GM23338 (cell line): ENCODE data around the gene CD180. TPM values are rescaled to one million over a fixed set of nuclear protein-coding genes. Genes with fewer than 3 reads are reported as not detected.

Source experiments
- ATAC-seq: fragments of 200-7000 bp; cut with Tn5 transposase; 3 replicates; pipeline ENCODE4 v1.9.1; 2020
- DNase-seq: peaks from one replicate; pipeline ENCODE4 v3.0.0-alpha.2; 2015; ENCODE audit warnings: low spot score
- H2AFZ ChIP-seq: fragments of 200-600 bp; sonication (generic); 2 replicates; pipeline ENCODE4 v1.8.0; 2016; ENCODE audit warnings: antibody characterized with exemption, mild to moderate bottlenecking, moderate library complexity
- H3F3A ChIP-seq: fragments of 200-600 bp; sonication (generic); replicated peaks from 2 replicates; pipeline ENCODE4 v1.8.0; 2017; ENCODE audit warnings: antibody characterized with exemption, mixed run types, low read depth
- H3K27ac ChIP-seq: fragments of 200-600 bp; sonication (generic); 2 replicates; pipeline ENCODE4 v1.6.1; 2016; ENCODE audit warnings: low read depth
- H3K27me3 ChIP-seq: fragments of 200-600 bp; sonication (generic); 2 replicates; pipeline ENCODE4 v1.8.0; 2016; ENCODE audit warnings: mild to moderate bottlenecking, mixed run types, moderate library complexity; ENCODE audit not compliant: insufficient read depth
- H3K36me3 ChIP-seq: fragments of 200-600 bp; sonication (generic); 2 replicates; pipeline ENCODE4 v1.8.0; 2016; ENCODE audit warnings: mild to moderate bottlenecking; ENCODE audit not compliant: insufficient read depth
- H3K4me1 ChIP-seq: fragments of 200-600 bp; sonication (generic); 2 replicates; pipeline ENCODE4 v1.8.0; 2016; ENCODE audit warnings: mild to moderate bottlenecking, moderate library complexity; ENCODE audit not compliant: insufficient read depth
- H3K4me2 ChIP-seq: fragments of 200-600 bp; sonication (generic); 2 replicates; pipeline ENCODE4 v1.7.1; 2017; ENCODE audit warnings: mixed run types
- H3K4me3 ChIP-seq: fragments of 200-600 bp; sonication (generic); 2 replicates; pipeline ENCODE4 v1.6.1; 2016; ENCODE audit warnings: mixed run types
- H3K79me2 ChIP-seq: fragments of 200-600 bp; sonication (generic); replicated peaks from 2 replicates; pipeline ENCODE4 v1.8.0; 2017; ENCODE audit warnings: mild to moderate bottlenecking; ENCODE audit not compliant: insufficient read depth
- H3K9me2 ChIP-seq: fragments of 200-600 bp; sonication (generic); 2 replicates; pipeline ENCODE4 v1.8.0; 2017; ENCODE audit not compliant: insufficient read depth
- H4K20me1 ChIP-seq: fragments of 200-600 bp; sonication (generic); replicated peaks from 2 replicates; pipeline ENCODE4 v1.8.0; 2017; ENCODE audit warnings: mild to moderate bottlenecking; ENCODE audit not compliant: insufficient read depth
- H3K27ac Mint-ChIP-seq: 2 replicates; pipeline ENCODE4 v1.8.0; 2020; ENCODE audit warnings: inconsistent platforms, mild to moderate bottlenecking, moderate library complexity, mixed read lengths
- H3K27me3 Mint-ChIP-seq: 3 replicates; pipeline ENCODE4 v1.8.0; 2022; ENCODE audit warnings: low read depth, mild to moderate bottlenecking, moderate library complexity, mixed read lengths, inconsistent platforms; ENCODE audit not compliant: insufficient read depth, poor library complexity
- H3K36me3 Mint-ChIP-seq: 3 replicates; pipeline ENCODE4 v1.8.0; 2021; ENCODE audit warnings: low read depth, mild to moderate bottlenecking, inconsistent platforms, moderate library complexity, mixed read lengths
- H3K4me1 Mint-ChIP-seq: 3 replicates; pipeline ENCODE4 v1.8.0; 2020; ENCODE audit warnings: mild to moderate bottlenecking, inconsistent platforms, mixed read lengths
- H3K4me3 Mint-ChIP-seq: 3 replicates; pipeline ENCODE4 v1.8.0; 2021; ENCODE audit warnings: moderate library complexity, mild to moderate bottlenecking, inconsistent platforms, mixed read lengths
- H3K9me3 Mint-ChIP-seq: 3 replicates; pipeline ENCODE4 v1.8.0; 2020; ENCODE audit warnings: moderate library complexity, mild to moderate bottlenecking, inconsistent platforms, mixed read lengths
- CTCF ChIP-seq, 2 experiments: fragments of 200-600 bp in 1 of 2; sonication (generic) in 1 of 2; conservative IDR thresholded peaks; 2 replicates each; pipeline versions ENCODE4 v1.5.1 to v1.6.1; 2016 to 2017; ENCODE audit warnings: antibody characterized with exemption in 2 of 2, low read depth in 2 of 2, mild to moderate bottlenecking in 2 of 2, moderate library complexity in 1 of 2
- EZH2 ChIP-seq: fragments of 200-600 bp; sonication (generic); IDR thresholded peaks from one replicate; pipeline ENCODE4 v1.8.0; 2017; ENCODE audit warnings: antibody characterized with exemption, mild to moderate bottlenecking, low read depth; ENCODE audit not compliant: unreplicated experiment
- EZH2phosphoT487 ChIP-seq: fragments of 200-600 bp; sonication (generic); IDR thresholded peaks from one replicate; pipeline ENCODE4 v1.8.1; 2018; ENCODE audit warnings: antibody characterized with exemption; ENCODE audit not compliant: unreplicated experiment
- NANOG ChIP-seq: IDR thresholded peaks from 2 replicates; pipeline ENCODE4 v1.6.1; 2016; ENCODE audit warnings: antibody characterized with exemption, borderline replicate concordance
- POLR2AphosphoS5 ChIP-seq: IDR thresholded peaks from 2 replicates; pipeline ENCODE4 v1.6.1; 2016; ENCODE audit warnings: antibody characterized with exemption, low read depth
- REST ChIP-seq: IDR thresholded peaks from one replicate; pipeline ENCODE4 v1.6.1; 2018; ENCODE audit warnings: antibody characterized with exemption; ENCODE audit not compliant: unreplicated experiment
- STAT1 ChIP-seq: IDR thresholded peaks from one replicate; pipeline ENCODE4 v1.6.1; 2016; ENCODE audit warnings: antibody characterized with exemption; ENCODE audit not compliant: unreplicated experiment
- polyA plus RNA-seq: library from polyadenylated mRNA; unstranded; fragments of >200 nt; fragmentation: Nextera tagmentation; extraction: Ambion mirVana; gene quantifications from 2 replicates; pipeline ENCODE4 v1.2.1, GENCODE V29; 2016
- total RNA-seq: library from RNA; depleted of rRNA; stranded (reverse); fragments of >200 nt; shearing (Covaris generic); gene quantifications from 2 replicates; pipeline ENCODE4 v1.2.3, GENCODE V29; 2014

The CD180 gene
- total and polyA plus RNA-seq, 2 experiments from 2014 or later = not detected

GRCh38 chr5:67179697-67180361 lies 16.8 kb downstream of the CD180 start:
- peaks cover 8% of the 10 kb centered on the region; the same call in 2 of the 3 replicates for H3K36me3 Mint-ChIP-seq

GRCh38 chr5:67178966-67179365 lies 17.6 kb downstream of the CD180 start:
- H3K4me1 Mint-ChIP-seq = peaks cover 21% of the 10 kb centered on the region
- Histone ChIP-seq H3K79me2 (no peaks in the 10 kb centered on the region), H3K4me1 (peaks cover 14% of the 10 kb centered on the region; the same call in 1 of the 2 replicates), H3K27me3 (no peaks in the 10 kb centered on the region), H3K4me2 (no peak overlapping the region), H2AFZ (no peak overlapping the region), H3F3A (no peaks in the 10 kb centered on the region; the same call in 1 of the 2 replicates), H3K9me2 (peaks cover 10% of the 10 kb centered on the region), H3K36me3 (no peaks in the 10 kb centered on the region; the same call in 1 of the 2 replicates), H4K20me1 (no peaks in the 10 kb centered on the region), H3K4me3 (no peak overlapping the region), H3K27ac (no peak overlapping the region)
- no peak for DNase-seq
- H3K4me3 Mint-ChIP-seq = no peak overlapping the region
- H3K36me3 Mint-ChIP-seq = peaks cover 8% of the 10 kb centered on the region; the same call in 2 of the 3 replicates
- H3K27me3 Mint-ChIP-seq = peaks cover 2% of the 10 kb centered on the region
- H3K9me3 Mint-ChIP-seq = peaks cover 8% of the 10 kb centered on the region
- no peak overlapping the region for H3K27ac Mint-ChIP-seq
- no peak for ATAC-seq
- TF ChIP-seq EZH2 = no peak
- TF ChIP-seq REST = no peak
- TF ChIP-seq CTCF (conservative IDR thresholded peaks at IDR 0.05; ENCODE audit: low read depth in 2 of 2) = no peak
- TF ChIP-seq EZH2phosphoT487 = no peak
- TF ChIP-seq STAT1 = no peak

More at GRCh38 chr5:67179697-67180361, 16.8 kb downstream of the CD180 start:
- no peak for DNase-seq
- no peaks in the 10 kb centered on the region for H3K79me2 ChIP-seq
- no peaks in the 10 kb centered on the region for H3K27me3 ChIP-seq
- H3K27ac Mint-ChIP-seq = no peak overlapping the region
- ATAC-seq = no peak
- no peaks in the 10 kb centered on the region for H4K20me1 ChIP-seq
- no peaks in the 10 kb centered on the region; the same call in 1 of the 2 replicates for H3K36me3 ChIP-seq
- no peak overlapping the region for H2AFZ ChIP-seq
- H3K27me3 Mint-ChIP-seq = peaks cover 2% of the 10 kb centered on the region
- peaks cover 21% of the 10 kb centered on the region for H3K4me1 Mint-ChIP-seq
- peaks cover 14% of the 10 kb centered on the region for H3K9me2 ChIP-seq
- H3K27ac ChIP-seq = no peak overlapping the region
- H3K4me3 ChIP-seq = no peak overlapping the region
- H3K4me3 Mint-ChIP-seq = no peak overlapping the region
- H3K4me2 ChIP-seq = no peak overlapping the region
- H3K9me3 Mint-ChIP-seq = peaks cover 8% of the 10 kb centered on the region
- TF ChIP-seq NANOG = no peak
- no peak for TF ChIP-seq POLR2AphosphoS5
- no peak for TF ChIP-seq CTCF (conservative IDR thresholded peaks at IDR 0.05; ENCODE audit: low read depth in 2 of 2)
- TF ChIP-seq EZH2 = no peak
- no peaks in the 10 kb centered on the region; the same call in 1 of the 2 replicates for H3F3A ChIP-seq
- peaks cover 14% of the 10 kb centered on the region; the same call in 1 of the 2 replicates for H3K4me1 ChIP-seq
